Progenitor cell of endocrine pancreas (in vitro differentiated cells): Measurements from ENCODE around the gene FDXACB1. TPM values are rescaled to one million over a fixed set of nuclear protein-coding genes. Genes with fewer than 3 reads are reported as not detected.

Experiments
- DNase-seq: peaks from one replicate; pipeline ENCODE4 v3.0.0; 2021; ENCODE audit warnings: low spot score; ENCODE audit not compliant: unreplicated experiment
- H3K27ac Mint-ChIP-seq: 2 replicates; pipeline ENCODE4 v1.8.0; 2021; ENCODE audit warnings: mild to moderate bottlenecking, moderate library complexity, mixed read lengths
- H3K27me3 Mint-ChIP-seq: 2 replicates; pipeline ENCODE4 v1.8.0; 2021; ENCODE audit warnings: mixed read lengths
- H3K36me3 Mint-ChIP-seq: 2 replicates; pipeline ENCODE4 v1.8.0; 2022; ENCODE audit warnings: mixed read lengths; ENCODE audit not compliant: insufficient read depth
- H3K4me1 Mint-ChIP-seq: 2 replicates; pipeline ENCODE4 v1.8.0; 2021; ENCODE audit warnings: low read depth, mixed read lengths
- H3K4me3 Mint-ChIP-seq: 2 replicates; pipeline ENCODE4 v1.8.0; 2021; ENCODE audit warnings: low read depth, mild to moderate bottlenecking, moderate library complexity, mixed read lengths
- H3K9me3 Mint-ChIP-seq: 2 replicates; pipeline ENCODE4 v1.8.0; 2021; ENCODE audit warnings: low read depth, mixed read lengths
- total RNA-seq: library from RNA; stranded (reverse); gene quantifications from 2 replicates; pipeline ENCODE4 v1.2.1, GENCODE V29; 2021
- TF ChIP-seq, protein P1 (sequence below): fragments of 200-600 bp; sonication (generic); IDR thresholded peaks from one replicate; pipeline ENCODE4 v1.5.0; 2021; ENCODE audit warnings: antibody characterized with exemption, mild to moderate bottlenecking; ENCODE audit not compliant: unreplicated experiment

Gene FDXACB1
- total RNA-seq, 1 donor from 2014 or later: 3.0 TPM

DNA sequence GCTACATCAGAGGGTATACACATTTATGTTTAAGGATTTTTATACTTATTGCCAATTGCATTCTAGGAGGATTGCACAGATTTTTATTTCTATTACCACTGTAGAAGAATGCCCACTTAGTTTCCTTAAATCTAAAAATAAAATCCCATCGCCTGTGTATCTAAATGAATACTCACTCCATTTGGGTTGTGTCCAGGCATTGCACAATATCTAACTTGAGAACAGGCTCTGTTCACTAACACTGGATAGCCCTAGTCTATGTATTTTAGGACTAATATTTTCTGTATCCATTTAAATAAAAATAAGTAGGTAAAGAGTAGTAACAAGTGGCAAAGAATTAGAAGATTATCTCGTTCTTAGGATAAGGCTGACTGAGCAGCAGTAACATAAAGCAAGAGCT is 43.8 kb upstream of the FDXACB1 start:
- peaks cover 57% of the 10 kb centered on the region for H3K4me1 Mint-ChIP-seq
- H3K27me3 Mint-ChIP-seq: no peaks in the 10 kb centered on the region
- peak overlapping the region; percentile 1 for H3K4me3 Mint-ChIP-seq
- no peak for DNase-seq
- TF ChIP-seq, protein P1, sequence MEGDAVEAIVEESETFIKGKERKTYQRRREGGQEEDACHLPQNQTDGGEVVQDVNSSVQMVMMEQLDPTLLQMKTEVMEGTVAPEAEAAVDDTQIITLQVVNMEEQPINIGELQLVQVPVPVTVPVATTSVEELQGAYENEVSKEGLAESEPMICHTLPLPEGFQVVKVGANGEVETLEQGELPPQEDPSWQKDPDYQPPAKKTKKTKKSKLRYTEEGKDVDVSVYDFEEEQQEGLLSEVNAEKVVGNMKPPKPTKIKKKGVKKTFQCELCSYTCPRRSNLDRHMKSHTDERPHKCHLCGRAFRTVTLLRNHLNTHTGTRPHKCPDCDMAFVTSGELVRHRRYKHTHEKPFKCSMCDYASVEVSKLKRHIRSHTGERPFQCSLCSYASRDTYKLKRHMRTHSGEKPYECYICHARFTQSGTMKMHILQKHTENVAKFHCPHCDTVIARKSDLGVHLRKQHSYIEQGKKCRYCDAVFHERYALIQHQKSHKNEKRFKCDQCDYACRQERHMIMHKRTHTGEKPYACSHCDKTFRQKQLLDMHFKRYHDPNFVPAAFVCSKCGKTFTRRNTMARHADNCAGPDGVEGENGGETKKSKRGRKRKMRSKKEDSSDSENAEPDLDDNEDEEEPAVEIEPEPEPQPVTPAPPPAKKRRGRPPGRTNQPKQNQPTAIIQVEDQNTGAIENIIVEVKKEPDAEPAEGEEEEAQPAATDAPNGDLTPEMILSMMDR: no peak
- peak overlapping the region; percentile 95 for H3K27ac Mint-ChIP-seq
- H3K36me3 Mint-ChIP-seq: peaks cover 5% of the 10 kb centered on the region
- H3K9me3 Mint-ChIP-seq: no peaks in the 10 kb centered on the region

GRCh38 chr11:111921541-111922230 is 42.7 kb upstream of the FDXACB1 start:
- Mint-ChIP-seq H3K9me3 (no peaks in the 10 kb centered on the region), H3K27ac (peak overlapping the region; percentile 16), H3K36me3 (peaks cover 5% of the 10 kb centered on the region), H3K4me1 (peaks cover 63% of the 10 kb centered on the region), H3K27me3 (no peaks in the 10 kb centered on the region), H3K4me3 (no peak overlapping the region)
- TF ChIP-seq, protein P1: no peak
- DNase-seq: no peak

- no peaks in the 10 kb centered on the region for H3K27me3 Mint-ChIP-seq
- TF ChIP-seq, protein P1: no peak
- H3K36me3 Mint-ChIP-seq: peaks cover 4% of the 10 kb centered on the region
- H3K4me1 Mint-ChIP-seq: peaks cover 61% of the 10 kb centered on the region
- H3K9me3 Mint-ChIP-seq: no peaks in the 10 kb centered on the region
- DNase-seq: no peak
- H3K27ac Mint-ChIP-seq: no peak overlapping the region
- H3K4me3 Mint-ChIP-seq: no peak overlapping the region
These were observed 41.9 kb upstream of the FDXACB1 start for GRCh38 chr11:111920908-111921307.

- H3K4me3 Mint-ChIP-seq: peak within 1 kb of the TSS; percentile 78
- peak within 1 kb of the TSS; percentile 96 for H3K27ac Mint-ChIP-seq
- TF ChIP-seq, protein P1: peak; percentile 42
- H3K4me1 Mint-ChIP-seq: peaks cover 40% of the 10 kb centered on the region
- no peaks in the 10 kb centered on the region for H3K9me3 Mint-ChIP-seq
- no peaks in the 10 kb centered on the region for H3K27me3 Mint-ChIP-seq
- peak; percentile 54 for DNase-seq
- H3K36me3 Mint-ChIP-seq: no peaks in the 10 kb centered on the region
These were observed 39.7 kb upstream of the FDXACB1 start, which contains the start of gene C11orf52 for GRCh38 chr11:111918390-111919256. C11orf52 (plus strand) TSS chr11:111918913; CDS start chr11:111918973, 60 bp downstream.

- no peaks in the 10 kb centered on the region for H3K36me3 Mint-ChIP-seq
- H3K4me3 Mint-ChIP-seq: no peak overlapping the region
- no peaks in the 10 kb centered on the region for H3K27me3 Mint-ChIP-seq
- TF ChIP-seq, protein P1: no peak
- H3K27ac Mint-ChIP-seq: peak overlapping the region; percentile 96
- H3K4me1 Mint-ChIP-seq: peaks cover 32% of the 10 kb centered on the region
- no peaks in the 10 kb centered on the region for H3K9me3 Mint-ChIP-seq
- no peak for DNase-seq
These were observed 38.8 kb upstream of the FDXACB1 start for GRCh38 chr11:111917788-111918187.
